WTC11 (cell line): ENCODE measurements around the gene OR10W1.

ENCODE experiments used
- ATF3 ChIP-seq: sonication (generic); formaldehyde crosslinking; conservative IDR thresholded peaks from 2 replicates; pipeline ENCODE4 v1.8.1; 2022; ENCODE audit warnings: mild to moderate bottlenecking, missing genetic modification reagents
- CTCF ChIP-seq: fragments of 200-600 bp; IDR thresholded peaks from 2 replicates; pipeline ENCODE4 v1.8.0; 2022; ENCODE audit warnings: antibody characterized with exemption
- ZNF416 ChIP-seq: fragments of 250-450 bp; sonication (Bioruptor Pico); IDR thresholded peaks from 2 replicates; pipeline ENCODE4 v1.9.0; 2021; ENCODE audit warnings: mild to moderate bottlenecking, inconsistent platforms
- TF ChIP-seq, protein P1 (sequence below): sonication (generic); formaldehyde crosslinking; IDR thresholded peaks from 2 replicates; pipeline ENCODE4 v1.8.0; 2022; ENCODE audit warnings: mild to moderate bottlenecking, missing genetic modification reagents
- TF ChIP-seq, protein P2 (sequence below): sonication (generic); formaldehyde crosslinking; IDR thresholded peaks from 2 replicates; pipeline ENCODE4 v1.8.1; 2023; ENCODE audit warnings: mild to moderate bottlenecking, missing genetic modification reagents, moderate library complexity

GRCh38 chr11:58275002-58275401 lies 6.9 kb upstream of the OR10W1 start:
- TF ChIP-seq ZNF416 (no peak), ATF3 (CRISPR knock-in tag) (no peak), CTCF (no peak)
- TF ChIP-seq, protein P1, sequence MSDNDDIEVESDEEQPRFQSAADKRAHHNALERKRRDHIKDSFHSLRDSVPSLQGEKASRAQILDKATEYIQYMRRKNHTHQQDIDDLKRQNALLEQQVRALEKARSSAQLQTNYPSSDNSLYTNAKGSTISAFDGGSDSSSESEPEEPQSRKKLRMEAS: no peak
- TF ChIP-seq, protein P2, sequence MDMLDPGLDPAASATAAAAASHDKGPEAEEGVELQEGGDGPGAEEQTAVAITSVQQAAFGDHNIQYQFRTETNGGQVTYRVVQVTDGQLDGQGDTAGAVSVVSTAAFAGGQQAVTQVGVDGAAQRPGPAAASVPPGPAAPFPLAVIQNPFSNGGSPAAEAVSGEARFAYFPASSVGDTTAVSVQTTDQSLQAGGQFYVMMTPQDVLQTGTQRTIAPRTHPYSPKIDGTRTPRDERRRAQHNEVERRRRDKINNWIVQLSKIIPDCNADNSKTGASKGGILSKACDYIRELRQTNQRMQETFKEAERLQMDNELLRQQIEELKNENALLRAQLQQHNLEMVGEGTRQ: no peak
